ENCODE measurements around the gene GNAT1.

- no peak for TF ChIP-seq CTCF (IDR thresholded peaks at IDR 0.05)
- TF ChIP-seq POLR2A (IDR thresholded peaks at IDR 0.05): no peak
- no peak for TF ChIP-seq POLR2AphosphoS5 (IDR thresholded peaks at IDR 0.05)
These were observed 35.5 kb downstream of the GNAT1 start for GRCh38 chr3:50226888-50227389.
